IMR-90 (cell line): Measurements from ENCODE around the gene PEAK1. TPM values are rescaled to one million over a fixed set of nuclear protein-coding genes. Genes with fewer than 3 reads are reported as not detected.
A peak's percentile ranks its signal among the peaks of the same experiment; 100 is the strongest.

ENCODE experiments used
- ATAC-seq: fragments of 200-7000 bp; cut with Tn5 transposase; 2 replicates; pipeline ENCODE4 v1.9.1; 2020; ENCODE audit warnings: low read depth, mild to moderate bottlenecking, moderate library complexity
- BruUV-seq: library from RNA; stranded (reverse); fragments of 400-500 nt; replicated peaks from 2 replicates; lab custom pipeline; 2021; lab: Mats Ljungman, UMichigan
- CTCF ChIA-PET: fragments of 300-600 bp; formaldehyde crosslinking; extraction: SDS; loops from one replicate; lab custom pipeline; 2021; ENCODE audit warnings: antibody characterized with exemption; lab: Yijun Ruan, JAX
- POLR2A ChIA-PET: fragments of 300-600 bp; sonication (Branson Sonifier 250); formaldehyde crosslinking; loops from one replicate; lab custom pipeline; 2022; ENCODE audit warnings: antibody characterized with exemption; ENCODE audit not compliant: unreplicated experiment; lab: Charles Lee
- DNase-seq: peaks from one replicate; pipeline ENCODE4 v3.0.0; 2013
- H2AFZ ChIP-seq: replicated peaks from 2 replicates; pipeline ENCODE3; 2013; ENCODE audit warnings: low read length, mild to moderate bottlenecking; ENCODE audit not compliant: poor library complexity
- H2AK5ac ChIP-seq: 2 replicates; pipeline ENCODE4 v1.6.1; 2013; ENCODE audit warnings: low read depth, low read length, inconsistent platforms
- H2AK9ac ChIP-seq: replicated peaks from 2 replicates; pipeline ENCODE3; 2013; ENCODE audit warnings: mild to moderate bottlenecking, low read depth, low read length, moderate library complexity; ENCODE audit not compliant: poor library complexity
- H2BK120ac ChIP-seq: 2 replicates; pipeline ENCODE4 v1.6.1; 2013; ENCODE audit warnings: low read depth, low read length, inconsistent platforms
- H2BK15ac ChIP-seq: 3 replicates; pipeline ENCODE4 v1.6.1; 2013; ENCODE audit warnings: low read depth, low read length, inconsistent platforms
- H2BK20ac ChIP-seq: 2 replicates; pipeline ENCODE4 v1.6.1; 2013; ENCODE audit warnings: low read depth, mild to moderate bottlenecking, inconsistent platforms, low read length, moderate library complexity
- H2BK5ac ChIP-seq: 2 replicates; pipeline ENCODE4 v1.6.1; 2013; ENCODE audit warnings: mild to moderate bottlenecking, low read depth, low read length, inconsistent platforms; ENCODE audit not compliant: poor library complexity, severe bottlenecking
- H3K14ac ChIP-seq: replicated peaks from 2 replicates; pipeline ENCODE4 v1.6.1; 2013; ENCODE audit warnings: low read depth, low read length, inconsistent platforms
- H3K18ac ChIP-seq: 2 replicates; pipeline ENCODE4 v1.6.1; 2013; ENCODE audit warnings: low read depth, low read length, control low read depth
- H3K23ac ChIP-seq: 2 replicates; pipeline ENCODE4 v1.6.1; 2013; ENCODE audit warnings: low read depth, low read length, inconsistent platforms
- H3K27ac ChIP-seq: 2 replicates; pipeline ENCODE4 v1.5.1; 2013; ENCODE audit warnings: mild to moderate bottlenecking, control low read depth, low read length; ENCODE audit not compliant: insufficient read depth
- H3K27me3 ChIP-seq: 2 replicates; pipeline ENCODE4 v1.6.1; 2013; ENCODE audit warnings: low read length; ENCODE audit not compliant: control insufficient read depth, insufficient read depth
- H3K36me3 ChIP-seq: 2 replicates; pipeline ENCODE4 v1.6.1; 2013; ENCODE audit warnings: low read length, mixed read lengths; ENCODE audit not compliant: control insufficient read depth, insufficient read depth
- H3K4ac ChIP-seq: 2 replicates; pipeline ENCODE4 v1.6.1; 2013; ENCODE audit warnings: low read depth, low read length, inconsistent platforms
- H3K4me1 ChIP-seq: 2 replicates; pipeline ENCODE4 v1.6.1; 2013; ENCODE audit warnings: low read length, mixed read lengths; ENCODE audit not compliant: control insufficient read depth, insufficient read depth
- H3K4me2 ChIP-seq: 2 replicates; pipeline ENCODE4 v1.6.1; 2013; ENCODE audit warnings: low read depth, mild to moderate bottlenecking, control low read depth, low read length, moderate library complexity
- H3K4me3 ChIP-seq: 2 replicates; pipeline ENCODE4 v1.5.1; 2013; ENCODE audit warnings: low read depth, mild to moderate bottlenecking, control low read depth, low read length, moderate library complexity; ENCODE audit not compliant: insufficient read depth
- H3K56ac ChIP-seq: 2 replicates; pipeline ENCODE4 v1.6.1; 2013; ENCODE audit warnings: low read length, inconsistent platforms; ENCODE audit not compliant: insufficient read depth; ENCODE audit errors: extremely low read depth
- H3K79me1 ChIP-seq, 2 experiments: 2 replicates each; pipeline ENCODE4 v1.6.1; 2013; ENCODE audit warnings: low read length in 2 of 2, inconsistent platforms in 1 of 2, low read depth in 1 of 2
- H3K9ac ChIP-seq: 2 replicates; pipeline ENCODE4 v1.6.1; 2013; ENCODE audit warnings: low read depth, low read length, control low read depth
- H3K9me1 ChIP-seq: 2 replicates; pipeline ENCODE4 v1.6.1; 2013; ENCODE audit warnings: low read length, inconsistent platforms; ENCODE audit not compliant: insufficient read depth
- H3K9me3 ChIP-seq: 2 replicates; pipeline ENCODE4 v1.6.1; 2013; ENCODE audit warnings: low read length; ENCODE audit not compliant: control insufficient read depth, insufficient read depth
- H4K20me1 ChIP-seq: 2 replicates; pipeline ENCODE4 v1.6.1; 2013; ENCODE audit warnings: low read length, inconsistent platforms; ENCODE audit not compliant: insufficient read depth
- H4K5ac ChIP-seq: 2 replicates; pipeline ENCODE4 v1.6.1; 2013; ENCODE audit warnings: mild to moderate bottlenecking, low read depth, low read length, control low read depth
- H4K8ac ChIP-seq, 2 experiments: 2 replicates each; pipeline ENCODE4 v1.6.1; 2013; ENCODE audit warnings: low read depth in 2 of 2, low read length in 2 of 2, control low read depth in 1 of 2, inconsistent platforms in 1 of 2
- H4K91ac ChIP-seq: 2 replicates; pipeline ENCODE4 v1.6.1; 2013; ENCODE audit warnings: low read depth, low read length, inconsistent platforms; ENCODE audit not compliant: insufficient read depth
- BHLHE40 ChIP-seq: fragments of 150-350 bp; IDR thresholded peaks from 2 replicates; pipeline ENCODE4 v1.6.1; 2016; ENCODE audit warnings: mild to moderate bottlenecking, low read depth, low read length
- CEBPB ChIP-seq: IDR thresholded peaks from 2 replicates; pipeline ENCODE4 v1.6.1; 2012; ENCODE audit warnings: low read depth, low read length, improper control_type of control experiment
- CHD1 ChIP-seq: IDR thresholded peaks from 2 replicates; pipeline ENCODE4 v1.6.1; 2012; ENCODE audit warnings: low read depth, low read length, improper control_type of control experiment
- CTCF ChIP-seq: conservative IDR thresholded peaks from 2 replicates; pipeline ENCODE4 v1.5.1; 2012; ENCODE audit warnings: mild to moderate bottlenecking, low read depth, low read length, improper control_type of control experiment
- ELK1 ChIP-seq: fragments of 150-350 bp; IDR thresholded peaks from 2 replicates; pipeline ENCODE4 v1.6.1; 2016; ENCODE audit warnings: low read depth, mild to moderate bottlenecking, low read length, moderate library complexity, borderline replicate concordance
- FOS ChIP-seq: fragments of 150-350 bp; IDR thresholded peaks from 2 replicates; pipeline ENCODE4 v1.6.1; 2016; ENCODE audit warnings: low read depth, low read length
- MAFK ChIP-seq: IDR thresholded peaks from 2 replicates; pipeline ENCODE4 v1.6.1; 2012; ENCODE audit warnings: low read depth, low read length, improper control_type of control experiment
- MAZ ChIP-seq: IDR thresholded peaks from 2 replicates; pipeline ENCODE4 v1.6.1; 2012; ENCODE audit warnings: low read depth, mild to moderate bottlenecking, low read length, improper control_type of control experiment, moderate library complexity, borderline replicate concordance
- NFE2L2 ChIP-seq: fragments of 150-350 bp; IDR thresholded peaks from 2 replicates; pipeline ENCODE4 v1.6.1; 2016; ENCODE audit warnings: low read depth, mild to moderate bottlenecking, low read length
- POLR2A ChIP-seq: IDR thresholded peaks from 2 replicates; pipeline ENCODE4 v1.6.1; 2012; ENCODE audit warnings: mild to moderate bottlenecking, low read depth, low read length
- RCOR1 ChIP-seq: IDR thresholded peaks from 2 replicates; pipeline ENCODE4 v1.6.1; 2012; ENCODE audit warnings: mild to moderate bottlenecking, low read length, improper control_type of control experiment; ENCODE audit not compliant: insufficient replicate concordance
- SMC3 ChIP-seq: fragments of 150-350 bp; IDR thresholded peaks from 2 replicates; pipeline ENCODE4 v1.6.1; 2016; ENCODE audit warnings: low read depth, mild to moderate bottlenecking, antibody characterized with exemption, low read length, moderate library complexity
- USF2 ChIP-seq: fragments of 150-350 bp; IDR thresholded peaks from 2 replicates; pipeline ENCODE4 v1.6.1; 2017; ENCODE audit warnings: mild to moderate bottlenecking, antibody characterized with exemption, low read length, low read depth
- WGBS, 2 experiments: methylation state at CpG; one replicate each; pipeline versions ENCODE4 v1.1.5 to v1.1.7; 2013; ENCODE audit warnings: missing lambda C conversion rate in 2 of 2; ENCODE audit not compliant: insufficient read length in 1 of 2; ENCODE audit errors: extremely low coverage in 2 of 2; 5-methylcytosine and 5-hydroxymethylcytosine counted together
- dilution Hi-C: fragments of 300-500 bp; cut with HindIII; formaldehyde crosslinking; loops from one replicate; pipeline ENCODE4 v1.14.3; 2018; ENCODE audit warnings: low sequenced_read_pairs; ENCODE audit not compliant: unreplicated experiment
- in situ Hi-C: fragments of 300-500 bp; cut with MboI; formaldehyde crosslinking; loops from 3 replicates; pipeline ENCODE4 v1.14.3; 2019; ENCODE audit warnings: low sequenced_read_pairs, inconsistent platforms, mixed read lengths
- intact Hi-C: fragments of 100-400 bp; cut with micrococcal nuclease; formaldehyde crosslinking; loops from 2 replicates; pipeline ENCODE4 v1.10.0; 2022
- polyA plus RNA-seq, 3 experiments: library from polyadenylated mRNA; depleted of rRNA; stranded (reverse); fragments of >200 nt; gene quantifications; 2 replicates each; pipeline ENCODE4 v1.2.3, GENCODE V29; 2012; ENCODE audit warnings: low replicate concordance in 1 of 3
- total RNA-seq: library from RNA; depleted of rRNA; stranded (reverse); fragments of >200 nt; gene quantifications from 2 replicates; pipeline ENCODE4 v1.2.3, GENCODE V29; 2012

PEAK1 gene
- total and polyA plus RNA-seq, 2 of the 4 experiments (the other 2 are of a cell fraction), result 21.5 to 43.9 TPM

GRCh38 chr15:77059786-77060361 lies 360.0 kb downstream of the PEAK1 start:
- ATAC-seq (no peak), DNase-seq (peak; percentile 15)
- Histone ChIP-seq H3K4me2 (peak overlapping the region; percentile 11), H3K9ac (no peak overlapping the region), H2BK20ac (no peak overlapping the region), H3K36me3 (0 out of 2 replicates have a peak, but pooled peaks cover 3% of the 10 kb centered on the region), H3K23ac (0 out of 2 replicates have a peak overlapping the region, but pooled peaks have one; percentile 23), H4K8ac (no peak overlapping the region), H3K79me1 (peaks cover 26 to 71% of the 10 kb centered on the region in 2 experiments), H3K9me1 (peaks cover 20% of the 10 kb centered on the region), H3K27me3 (no peaks in the 10 kb centered on the region), H3K9me3 (no peaks in the 10 kb centered on the region), H3K18ac (no peak overlapping the region), H3K4me3 (no peak overlapping the region), H2BK15ac (no peak overlapping the region), H3K56ac (no peak overlapping the region), H2AK9ac (no peak overlapping the region), H3K27ac (no peak overlapping the region), H2AK5ac (no peak overlapping the region), H4K5ac (no peak overlapping the region), H3K4ac (no peak overlapping the region), H4K91ac (no peak overlapping the region), H3K4me1 (peaks cover 13% of the 10 kb centered on the region), H2BK5ac (peak overlapping the region; percentile 13), H2AFZ (no peak overlapping the region), H2BK120ac (no peak overlapping the region), H3K14ac (peak overlapping the region; percentile 78; the same call in 1 of the 2 replicates), H4K20me1 (peaks cover 36% of the 10 kb centered on the region)
- dilution Hi-C loops, result no loop called here
- ChIA-PET POLR2A (no interaction called here), CTCF (interaction anchor here (0.9 to 1.4 kb wide), 3 partner anchors 10 to 25 kb away, joined by 3 read pairs; no protein-coding TSS in a partner anchor)
- WGBS, 2 experiments, result no CpG with 5 or more reads among the region's 2 CpGs
- in situ Hi-C loops, result no loop called here
- no peak for TF ChIP-seq MAZ
- TF ChIP-seq FOS, result no peak
- no peak for TF ChIP-seq CEBPB
- TF ChIP-seq ELK1, result no peak
- TF ChIP-seq POLR2A, result no peak
- TF ChIP-seq BHLHE40, result no peak
- no peak for TF ChIP-seq CTCF
- no peak for TF ChIP-seq USF2
- TF ChIP-seq MAFK, result no peak
- no peak for TF ChIP-seq RCOR1
- TF ChIP-seq SMC3, result no peak
- TF ChIP-seq CHD1, result no peak
- no peak for TF ChIP-seq NFE2L2
- intact Hi-C loops, result no loop called here
- BruUV-seq, result no TSS peak
